Mesenchymal stem cell (in vitro differentiated cells and primary cell): ENCODE results near the gene PLXNA1.

ENCODE experiments used
- DNase-seq: peaks from one replicate; pipeline ENCODE4 v3.0.0-alpha.2; 2013
- H2AFZ ChIP-seq: one replicate; pipeline ENCODE4 v1.6.1; 2013; ENCODE audit warnings: low read depth, mild to moderate bottlenecking, control low read depth, inconsistent platforms, low read length, moderate library complexity
- H2AK5ac ChIP-seq: 2 replicates; pipeline ENCODE4 v1.6.1; 2013; ENCODE audit warnings: low read length, moderate library complexity, mild to moderate bottlenecking, inconsistent platforms; ENCODE audit not compliant: severe bottlenecking
- H2BK120ac ChIP-seq: one replicate; pipeline ENCODE4 v1.6.1; 2013; ENCODE audit warnings: low read depth, mild to moderate bottlenecking, inconsistent platforms, low read length, moderate library complexity
- H2BK12ac ChIP-seq, 2 experiments: one replicate each; pipeline ENCODE4 v1.6.1; 2013; ENCODE audit warnings: inconsistent platforms in 2 of 2, low read length in 2 of 2, mild to moderate bottlenecking in 2 of 2, moderate library complexity in 2 of 2, control low read depth in 1 of 2
- H2BK15ac ChIP-seq: one replicate; pipeline ENCODE4 v1.6.1; 2013; ENCODE audit warnings: mild to moderate bottlenecking, low read depth, inconsistent platforms; ENCODE audit not compliant: poor library complexity, severe bottlenecking
- H2BK5ac ChIP-seq: 2 replicates; pipeline ENCODE4 v1.6.1; 2013; ENCODE audit warnings: low read depth, mild to moderate bottlenecking, low read length, control low read depth, inconsistent platforms; ENCODE audit not compliant: poor library complexity, severe bottlenecking
- H3K14ac ChIP-seq, 2 experiments: one replicate each; pipeline ENCODE4 v1.6.1; 2013; ENCODE audit warnings: inconsistent platforms in 2 of 2, low read length in 2 of 2, control low read depth in 1 of 2, mild to moderate bottlenecking in 1 of 2, moderate library complexity in 1 of 2
- H3K18ac ChIP-seq, 2 experiments: one replicate each; pipeline ENCODE4 v1.6.1; 2013; ENCODE audit warnings: inconsistent platforms in 2 of 2, low read length in 2 of 2, control low read depth in 1 of 2, low read depth in 1 of 2, mild to moderate bottlenecking in 1 of 2
- H3K23ac ChIP-seq, 2 experiments: one replicate each; pipeline ENCODE4 v1.6.1; 2013; ENCODE audit warnings: inconsistent platforms in 2 of 2, low read length in 2 of 2, mild to moderate bottlenecking in 2 of 2, moderate library complexity in 2 of 2, control low read depth in 1 of 2
- H3K27ac ChIP-seq: 2 replicates; pipeline ENCODE4 v1.5.1; 2013; ENCODE audit warnings: mild to moderate bottlenecking, moderate library complexity, low read length, control low read depth, inconsistent platforms; ENCODE audit not compliant: poor library complexity, severe bottlenecking
- H3K27me3 ChIP-seq, 2 experiments: 2 replicates each; pipeline versions ENCODE4 v1.6.1 to v1.7.0; 2013; ENCODE audit warnings: low read length in 2 of 2, mild to moderate bottlenecking in 2 of 2, moderate library complexity in 2 of 2, control low read depth in 1 of 2, inconsistent platforms in 1 of 2; ENCODE audit not compliant: control insufficient read depth in 1 of 2, insufficient read depth in 1 of 2
- H3K36me3 ChIP-seq, 2 experiments: 2 replicates each; pipeline versions ENCODE4 v1.6.1 to v1.7.0; 2013; ENCODE audit warnings: low read length in 2 of 2, control low read depth in 1 of 2, inconsistent platforms in 1 of 2, low read depth in 1 of 2, mild to moderate bottlenecking in 1 of 2; ENCODE audit not compliant: insufficient read depth in 2 of 2, control insufficient read depth in 1 of 2
- H3K4ac ChIP-seq, 2 experiments: one replicate each; pipeline ENCODE4 v1.6.1; 2013; ENCODE audit warnings: inconsistent platforms in 2 of 2, low read length in 2 of 2, mild to moderate bottlenecking in 2 of 2, moderate library complexity in 2 of 2, control low read depth in 1 of 2, low read depth in 1 of 2
- H3K4me1 ChIP-seq: 2 replicates; pipeline ENCODE4 v1.6.1; 2013; ENCODE audit warnings: low read depth, low read length, control low read depth; ENCODE audit not compliant: control insufficient read depth, insufficient read depth
- H3K4me2 ChIP-seq: 2 replicates; pipeline ENCODE4 v1.6.1; 2013; ENCODE audit warnings: low read length, mild to moderate bottlenecking, inconsistent platforms; ENCODE audit not compliant: poor library complexity, severe bottlenecking
- H3K4me3 ChIP-seq, 2 experiments: 2 replicates each; pipeline versions ENCODE4 v1.5.1 to v1.7.0; 2013; ENCODE audit warnings: low read length in 2 of 2, mild to moderate bottlenecking in 2 of 2, control low read depth in 1 of 2, low read depth in 1 of 2; ENCODE audit not compliant: insufficient read depth in 1 of 2
- H3K79me1 ChIP-seq: replicated peaks from 2 replicates; pipeline ENCODE4 v1.6.1; 2013; ENCODE audit warnings: mild to moderate bottlenecking, control low read depth, low read length, inconsistent platforms; ENCODE audit not compliant: poor library complexity, severe bottlenecking
- H3K9ac ChIP-seq: 2 replicates; pipeline ENCODE4 v1.7.0; 2013; ENCODE audit warnings: mild to moderate bottlenecking, low read length, moderate library complexity
- H3K9me3 ChIP-seq: 2 replicates; pipeline ENCODE4 v1.7.0; 2013; ENCODE audit warnings: mild to moderate bottlenecking, low read length; ENCODE audit not compliant: control insufficient read depth
- H4K8ac ChIP-seq: one replicate; pipeline ENCODE4 v1.6.1; 2013; ENCODE audit warnings: inconsistent platforms, mild to moderate bottlenecking, low read length, moderate library complexity
- H4K91ac ChIP-seq: one replicate; pipeline ENCODE4 v1.6.1; 2013; ENCODE audit warnings: mild to moderate bottlenecking, low read length, inconsistent platforms
- WGBS: methylation state at CpG from one replicate; pipeline ENCODE4 v1.1.7; 2013; ENCODE audit warnings: mixed read lengths; 5-methylcytosine and 5-hydroxymethylcytosine counted together

PLXNA1 gene

GRCh38 chr3:127026036-127026435 lies 43.1 kb downstream of the PLXNA1 start:
- Histone ChIP-seq H3K27ac (no peak overlapping the region), H3K36me3 (peaks cover 91 to 100% of the 10 kb centered on the region in 2 experiments), H3K27me3 (no peaks in the 10 kb centered on the region), H4K91ac (no peak overlapping the region), H3K18ac (no peak overlapping the region), H3K4me2 (no peak overlapping the region), H3K23ac (no peak overlapping the region), H2BK15ac (no peak overlapping the region), H2BK12ac (no peak overlapping the region), H2AK5ac (no peak overlapping the region), H3K79me1 (peaks cover 24% of the 10 kb centered on the region), H2BK120ac (no peak overlapping the region), H3K14ac (no peak overlapping the region), H3K4me1 (peaks cover 2% of the 10 kb centered on the region), H4K8ac (no peak overlapping the region), H3K9me3 (no peaks in the 10 kb centered on the region), H2BK5ac (no peak overlapping the region), H3K4ac (no peak overlapping the region), H3K4me3 (no peak overlapping the region), H2AFZ (no peak overlapping the region), H3K9ac (no peak overlapping the region)
- WGBS: 91% methylated on average over 5 of the region's 5 CpGs
- DNase-seq: no peak

- no peak for DNase-seq
- H3K9me3 ChIP-seq: no peaks in the 10 kb centered on the region
- H3K14ac ChIP-seq: no peak overlapping the region
- H3K27me3 ChIP-seq: no peaks in the 10 kb centered on the region
- H2BK12ac ChIP-seq: no peak overlapping the region
- peaks cover 3% of the 10 kb centered on the region for H3K4me1 ChIP-seq
- no peak overlapping the region for H4K91ac ChIP-seq
- H3K4me2 ChIP-seq: no peak overlapping the region
- no peak overlapping the region for H3K18ac ChIP-seq
- no peak overlapping the region for H4K8ac ChIP-seq
- no peak overlapping the region for H2BK5ac ChIP-seq
- H3K4ac ChIP-seq: no peak overlapping the region
- H3K4me3 ChIP-seq: no peak overlapping the region
- peaks cover 24% of the 10 kb centered on the region for H3K79me1 ChIP-seq
- WGBS: 90% methylated on average over 7 of the region's 7 CpGs
- no peak overlapping the region for H3K27ac ChIP-seq
- no peak overlapping the region for H2AFZ ChIP-seq
- no peak overlapping the region for H2BK120ac ChIP-seq
- peaks cover 91 to 100% of the 10 kb centered on the region in 2 experiments for H3K36me3 ChIP-seq
- H2AK5ac ChIP-seq: no peak overlapping the region
- H2BK15ac ChIP-seq: no peak overlapping the region
- no peak overlapping the region for H3K23ac ChIP-seq
- H3K9ac ChIP-seq: no peak overlapping the region
Measured at GRCh38 chr3:127026661-127027060, 43.7 kb downstream of the PLXNA1 start.

- H2BK15ac ChIP-seq: no peak overlapping the region
- no peak overlapping the region for H3K18ac ChIP-seq
- H2BK12ac ChIP-seq: no peak overlapping the region
- no peak overlapping the region for H3K9ac ChIP-seq
- H2BK120ac ChIP-seq: no peak overlapping the region
- no peaks in the 10 kb centered on the region for H3K27me3 ChIP-seq
- H3K4me1 ChIP-seq: peaks cover 3% of the 10 kb centered on the region
- H4K91ac ChIP-seq: no peak overlapping the region
- 97% methylated on average over 20 of the region's 21 CpGs for WGBS
- no peak overlapping the region for H3K14ac ChIP-seq
- H3K4ac ChIP-seq: no peak overlapping the region
- H3K36me3 ChIP-seq: peaks cover 91 to 100% of the 10 kb centered on the region in 2 experiments
- H3K23ac ChIP-seq: no peak overlapping the region
- H4K8ac ChIP-seq: no peak overlapping the region
- H2AFZ ChIP-seq: no peak overlapping the region
- no peak overlapping the region for H3K27ac ChIP-seq
- peaks cover 22% of the 10 kb centered on the region for H3K79me1 ChIP-seq
- no peak overlapping the region for H2BK5ac ChIP-seq
- no peak for DNase-seq
- no peak overlapping the region for H3K4me2 ChIP-seq
- H2AK5ac ChIP-seq: no peak overlapping the region
- H3K9me3 ChIP-seq: no peaks in the 10 kb centered on the region
- H3K4me3 ChIP-seq: no peak overlapping the region
Measured at GRCh38 chr3:127027061-127027735, 44.3 kb downstream of the PLXNA1 start.

GRCh38 chr3:127027811-127028548 lies 45.1 kb downstream of the PLXNA1 start:
- Histone ChIP-seq H3K4ac (no peak overlapping the region), H3K27ac (no peak overlapping the region), H4K8ac (no peak overlapping the region), H3K9ac (no peak overlapping the region), H3K14ac (no peak overlapping the region), H2BK12ac (no peak overlapping the region), H3K4me1 (peaks cover 3% of the 10 kb centered on the region), H3K4me3 (no peak overlapping the region), H3K79me1 (peaks cover 20% of the 10 kb centered on the region), H3K9me3 (no peaks in the 10 kb centered on the region), H2AK5ac (no peak overlapping the region), H2BK5ac (no peak overlapping the region), H3K36me3 (peaks cover 91 to 100% of the 10 kb centered on the region in 2 experiments), H3K27me3 (no peaks in the 10 kb centered on the region), H2BK120ac (no peak overlapping the region), H3K18ac (no peak overlapping the region), H2BK15ac (no peak overlapping the region), H3K4me2 (no peak overlapping the region), H2AFZ (no peak overlapping the region), H3K23ac (no peak overlapping the region), H4K91ac (peak overlapping the region; percentile 5)
- 97% methylated on average over 29 of the region's 29 CpGs for WGBS
- DNase-seq: no peak
